ENCODE data around the gene ZNF331. TPM values are rescaled to one million over a fixed set of nuclear protein-coding genes. Genes with fewer than 3 reads are reported as not detected.

ZNF331 gene
- total RNA-seq, 2 donors from 2014 or later, result 24.9 to 65.2 TPM

GRCh38 chr19:53612762-53613526 lies 75.0 kb downstream of the ZNF331 start:
- ATAC-seq (replicated peaks), result no peak
- no peaks in the 10 kb centered on the region for H3K36me3 Mint-ChIP-seq (ENCODE audit: low read depth)
- no peaks in the 10 kb centered on the region for H3K9me3 Mint-ChIP-seq
- H3K27me3 Mint-ChIP-seq, result no peaks in the 10 kb centered on the region
- H3K4me3 Mint-ChIP-seq, result no peak overlapping the region
- no peaks in the 10 kb centered on the region for H3K4me1 Mint-ChIP-seq
- H3K27ac Mint-ChIP-seq, result no peak overlapping the region

GRCh38 chr19:53621885-53622740 lies 84.2 kb downstream of the ZNF331 start:
- Mint-ChIP-seq H3K4me3 (no peak overlapping the region), H3K4me1 (no peaks in the 10 kb centered on the region), H3K9me3 (peaks cover 4% of the 10 kb centered on the region), H3K36me3 (ENCODE audit: low read depth) (no peaks in the 10 kb centered on the region), H3K27me3 (no peaks in the 10 kb centered on the region), H3K27ac (no peak overlapping the region)
- no peak for ATAC-seq (replicated peaks)

GRCh38 chr19:53624771-53625545 lies 87.0 kb downstream of the ZNF331 start:
- peak; percentile 35 for ATAC-seq (replicated peaks)
- Mint-ChIP-seq H3K27ac (no peak overlapping the region), H3K36me3 (ENCODE audit: low read depth) (no peaks in the 10 kb centered on the region), H3K4me3 (no peak overlapping the region), H3K9me3 (peaks cover 4% of the 10 kb centered on the region), H3K27me3 (no peaks in the 10 kb centered on the region), H3K4me1 (no peaks in the 10 kb centered on the region)

GRCh38 chr19:53626486-53626885 lies 88.5 kb downstream of the ZNF331 start:
- Mint-ChIP-seq H3K36me3 (ENCODE audit: low read depth) (no peaks in the 10 kb centered on the region), H3K4me1 (no peaks in the 10 kb centered on the region), H3K27me3 (no peaks in the 10 kb centered on the region), H3K4me3 (no peak overlapping the region), H3K9me3 (peaks cover 4% of the 10 kb centered on the region), H3K27ac (no peak overlapping the region)
- ATAC-seq (replicated peaks), result no peak

- Mint-ChIP-seq H3K9me3 (peaks cover 4% of the 10 kb centered on the region), H3K4me3 (no peak overlapping the region), H3K36me3 (ENCODE audit: low read depth) (no peaks in the 10 kb centered on the region), H3K27ac (no peak overlapping the region), H3K27me3 (no peaks in the 10 kb centered on the region), H3K4me1 (no peaks in the 10 kb centered on the region)
- ATAC-seq (replicated peaks), result no peak
Observed at GRCh38 chr19:53626976-53627375, 89.0 kb downstream of the ZNF331 start.

Other genes starting within 250 kb of the ZNF331 start
- gene ZNF845, start 204.4 kb upstream of the ZNF331 start, total RNA-seq, result 1 to 10 TPM; 4.6 to 6.4 TPM
- gene ZNF525, start 172.4 kb upstream of the ZNF331 start, total RNA-seq, result 10 to 100 TPM; 12.0 to 24.8 TPM
- gene ZNF765, start 143.0 kb upstream of the ZNF331 start, total RNA-seq, result 10 to 100 TPM in 1 of 2 donors, 1 to 10 TPM in 1; 8.4 to 15.8 TPM
- gene ZNF761, start 106.2 kb upstream of the ZNF331 start, total RNA-seq, result 10 to 100 TPM; 10.9 to 14.2 TPM
- gene ZNF813, start 70.4 kb upstream of the ZNF331 start, total RNA-seq, result 1 to 10 TPM; 3.4 to 8.4 TPM
- not detected for gene DPRX, start 93.9 kb downstream of the ZNF331 start, total RNA-seq

Data from activated T-helper 17 cell treated with anti-CD3 and anti-CD28 coated beads, Interleukin-2, amount 50 U/mL, for 72 hours (primary cell).